Measurements from ENCODE around the gene CCDC34. TPM values are rescaled to one million over a fixed set of nuclear protein-coding genes. Genes with fewer than 3 reads are reported as not detected.

Gene CCDC34
- total and polyA plus RNA-seq, 9 donors = 13.7 to 29.6 (median 17.8) TPM

GRCh38 chr11:27372164-27372563 lies 9.1 kb upstream of the CCDC34 start:
- Histone ChIP-seq H3K9me3 (replicated peaks; ENCODE audit: control insufficient read depth, low read depth, low read length) (no peaks in the 10 kb centered on the region), H3K27ac (ENCODE audit: low read length) (no peak overlapping the region), H3K4me3 (ENCODE audit: low read length) (no peak overlapping the region), H3K27me3 (ENCODE audit: control insufficient read depth, insufficient read depth, low read length) (no peaks in the 10 kb centered on the region), H3K4me1 (ENCODE audit: control insufficient read depth, insufficient read depth, low read length) (peaks cover 2% of the 10 kb centered on the region), H3K36me3 (ENCODE audit: control insufficient read depth, insufficient read depth, low read length) (peaks cover 11% of the 10 kb centered on the region)
- DNase-seq = no peak
- 67% methylated on average over 1 of the region's 2 CpGs for WGBS (ENCODE audit: insufficient coverage)

GRCh38 chr11:27371489-27371888 lies 8.5 kb upstream of the CCDC34 start:
- no peak for DNase-seq
- Histone ChIP-seq H3K27me3 (ENCODE audit: control insufficient read depth, insufficient read depth, low read length) (no peaks in the 10 kb centered on the region), H3K4me1 (ENCODE audit: control insufficient read depth, insufficient read depth, low read length) (peaks cover 2% of the 10 kb centered on the region), H3K36me3 (ENCODE audit: control insufficient read depth, insufficient read depth, low read length) (peaks cover 11% of the 10 kb centered on the region), H3K4me3 (ENCODE audit: low read length) (no peak overlapping the region), H3K27ac (ENCODE audit: low read length) (no peak overlapping the region), H3K9me3 (replicated peaks; ENCODE audit: control insufficient read depth, low read depth, low read length) (no peaks in the 10 kb centered on the region)

- H3K27me3 ChIP-seq (ENCODE audit: control insufficient read depth, insufficient read depth, low read length) = no peaks in the 10 kb centered on the region
- H3K4me3 ChIP-seq (ENCODE audit: low read length) = no peak overlapping the region
- H3K4me1 ChIP-seq (ENCODE audit: control insufficient read depth, insufficient read depth, low read length) = peaks cover 2% of the 10 kb centered on the region
- DNase-seq = peak; percentile 35
- no peaks in the 10 kb centered on the region for H3K9me3 ChIP-seq (replicated peaks; ENCODE audit: control insufficient read depth, low read depth, low read length)
- peaks cover 11% of the 10 kb centered on the region for H3K36me3 ChIP-seq (ENCODE audit: control insufficient read depth, insufficient read depth, low read length)
- WGBS (ENCODE audit: insufficient coverage) = 50% methylated on average over 1 of the region's 2 CpGs
- no peak overlapping the region for H3K27ac ChIP-seq (ENCODE audit: low read length)
Observed at GRCh38 chr11:27370374-27370773, 7.4 kb upstream of the CCDC34 start.

- no peak overlapping the region for H3K27ac ChIP-seq (ENCODE audit: low read length)
- peaks cover 8% of the 10 kb centered on the region for H3K4me1 ChIP-seq (ENCODE audit: control insufficient read depth, insufficient read depth, low read length)
- H3K9me3 ChIP-seq (replicated peaks; ENCODE audit: control insufficient read depth, low read depth, low read length) = no peaks in the 10 kb centered on the region
- no peak for DNase-seq
- no peak overlapping the region for H3K4me3 ChIP-seq (ENCODE audit: low read length)
- H3K36me3 ChIP-seq (ENCODE audit: control insufficient read depth, insufficient read depth, low read length) = peaks cover 9% of the 10 kb centered on the region
- WGBS (ENCODE audit: insufficient coverage) = 93% methylated on average over 8 of the region's 10 CpGs
- H3K27me3 ChIP-seq (ENCODE audit: control insufficient read depth, insufficient read depth, low read length) = no peaks in the 10 kb centered on the region
Observed at GRCh38 chr11:27367881-27368280, 4.9 kb upstream of the CCDC34 start.

- WGBS (ENCODE audit: insufficient coverage) = 20% methylated on average over 1 of the region's 13 CpGs
- Histone ChIP-seq H3K9me3 (replicated peaks; ENCODE audit: control insufficient read depth, low read depth, low read length) (no peaks in the 10 kb centered on the region), H3K4me3 (ENCODE audit: low read length) (peak overlapping the region; percentile 77), H3K4me1 (ENCODE audit: control insufficient read depth, insufficient read depth, low read length) (peaks cover 12% of the 10 kb centered on the region), H3K27ac (ENCODE audit: low read length) (peak overlapping the region; percentile 63), H3K27me3 (ENCODE audit: control insufficient read depth, insufficient read depth, low read length) (no peaks in the 10 kb centered on the region), H3K36me3 (ENCODE audit: control insufficient read depth, insufficient read depth, low read length) (peaks cover 5% of the 10 kb centered on the region)
- no peak for DNase-seq
Observed at GRCh38 chr11:27363576-27364117, 632 bp upstream of the CCDC34 start.

GRCh38 chr11:27361649-27362431 lies 1.2 kb downstream of the CCDC34 start:
- WGBS (ENCODE audit: insufficient coverage) = 83% methylated on average over 1 of the region's 8 CpGs
- Histone ChIP-seq H3K9me3 (replicated peaks; ENCODE audit: control insufficient read depth, low read depth, low read length) (no peaks in the 10 kb centered on the region), H3K27me3 (ENCODE audit: control insufficient read depth, insufficient read depth, low read length) (no peaks in the 10 kb centered on the region), H3K36me3 (ENCODE audit: control insufficient read depth, insufficient read depth, low read length) (no peaks in the 10 kb centered on the region), H3K4me3 (ENCODE audit: low read length) (peak overlapping the region; percentile 77), H3K27ac (ENCODE audit: low read length) (no peak overlapping the region), H3K4me1 (ENCODE audit: control insufficient read depth, insufficient read depth, low read length) (peaks cover 12% of the 10 kb centered on the region)
- DNase-seq = no peak

- Histone ChIP-seq H3K27ac (ENCODE audit: low read length) (no peak overlapping the region), H3K9me3 (replicated peaks; ENCODE audit: control insufficient read depth, low read depth, low read length) (no peaks in the 10 kb centered on the region), H3K4me3 (ENCODE audit: low read length) (no peak overlapping the region), H3K27me3 (ENCODE audit: control insufficient read depth, insufficient read depth, low read length) (no peaks in the 10 kb centered on the region), H3K36me3 (ENCODE audit: control insufficient read depth, insufficient read depth, low read length) (no peaks in the 10 kb centered on the region), H3K4me1 (ENCODE audit: control insufficient read depth, insufficient read depth, low read length) (peaks cover 7% of the 10 kb centered on the region)
- no peak for DNase-seq
- WGBS (ENCODE audit: insufficient coverage) = no CpG with 5 or more reads among the region's 1 CpG
Observed at GRCh38 chr11:27358296-27358695, 4.7 kb downstream of the CCDC34 start.

GRCh38 chr11:27357250-27357649 lies 5.8 kb downstream of the CCDC34 start:
- no peak overlapping the region for H3K27ac ChIP-seq (ENCODE audit: low read length)
- H3K4me3 ChIP-seq (ENCODE audit: low read length) = no peak overlapping the region
- H3K27me3 ChIP-seq (ENCODE audit: control insufficient read depth, insufficient read depth, low read length) = no peaks in the 10 kb centered on the region
- WGBS (ENCODE audit: insufficient coverage) = no CpG with 5 or more reads among the region's 4 CpGs
- DNase-seq = peak; percentile 33
- H3K36me3 ChIP-seq (ENCODE audit: control insufficient read depth, insufficient read depth, low read length) = no peaks in the 10 kb centered on the region
- H3K4me1 ChIP-seq (ENCODE audit: control insufficient read depth, insufficient read depth, low read length) = peaks cover 2% of the 10 kb centered on the region
- H3K9me3 ChIP-seq (replicated peaks; ENCODE audit: control insufficient read depth, low read depth, low read length) = no peaks in the 10 kb centered on the region

- H3K4me3 ChIP-seq (ENCODE audit: low read length) = no peak overlapping the region
- no peaks in the 10 kb centered on the region for H3K4me1 ChIP-seq (ENCODE audit: control insufficient read depth, insufficient read depth, low read length)
- no peaks in the 10 kb centered on the region for H3K27me3 ChIP-seq (ENCODE audit: control insufficient read depth, insufficient read depth, low read length)
- H3K9me3 ChIP-seq (replicated peaks; ENCODE audit: control insufficient read depth, low read depth, low read length) = no peaks in the 10 kb centered on the region
- H3K27ac ChIP-seq (ENCODE audit: low read length) = no peak overlapping the region
- WGBS (ENCODE audit: insufficient coverage) = no CpG with 5 or more reads among the region's 5 CpGs
- DNase-seq = no peak
- no peaks in the 10 kb centered on the region for H3K36me3 ChIP-seq (ENCODE audit: control insufficient read depth, insufficient read depth, low read length)
Observed at GRCh38 chr11:27356624-27357222, 6.3 kb downstream of the CCDC34 start.

- no peak for DNase-seq
- Histone ChIP-seq H3K4me3 (ENCODE audit: low read length) (no peak overlapping the region), H3K9me3 (replicated peaks; ENCODE audit: control insufficient read depth, low read depth, low read length) (no peaks in the 10 kb centered on the region), H3K27me3 (ENCODE audit: control insufficient read depth, insufficient read depth, low read length) (no peaks in the 10 kb centered on the region), H3K4me1 (ENCODE audit: control insufficient read depth, insufficient read depth, low read length) (no peaks in the 10 kb centered on the region), H3K27ac (ENCODE audit: low read length) (no peak overlapping the region), H3K36me3 (ENCODE audit: control insufficient read depth, insufficient read depth, low read length) (no peaks in the 10 kb centered on the region)
- WGBS (ENCODE audit: insufficient coverage) = no CpG with 5 or more reads among the region's 3 CpGs
Observed at GRCh38 chr11:27355575-27356104, 7.4 kb downstream of the CCDC34 start.

Measured in muscle of leg (tissue), 11 donors.